Activated T-cell treated with anti-CD3 and anti-CD28 coated beads for 24 hours (primary cell): ENCODE results near the gene ABLIM2.

ENCODE experiments used
- DNase-seq: peaks from one replicate; pipeline ENCODE4 v3.0.0-alpha.2; 2020; ENCODE audit warnings: low read depth

The ABLIM2 gene

GRCh38 chr4:8158710-8159536 lies at the start of gene ABLIM2:
Gene ABLIM2, minus strand, starts transcription at chr4:8158813. Its CDS starts 124 bp downstream, at chr4:8158689.
- peak; percentile 99 for DNase-seq

- no peak for DNase-seq
These were observed 48.7 kb upstream of the ABLIM2 start for GRCh38 chr4:8207314-8207713.

- no peak for DNase-seq
These were observed 47.4 kb upstream of the ABLIM2 start for GRCh38 chr4:8205749-8206611.

DNA sequence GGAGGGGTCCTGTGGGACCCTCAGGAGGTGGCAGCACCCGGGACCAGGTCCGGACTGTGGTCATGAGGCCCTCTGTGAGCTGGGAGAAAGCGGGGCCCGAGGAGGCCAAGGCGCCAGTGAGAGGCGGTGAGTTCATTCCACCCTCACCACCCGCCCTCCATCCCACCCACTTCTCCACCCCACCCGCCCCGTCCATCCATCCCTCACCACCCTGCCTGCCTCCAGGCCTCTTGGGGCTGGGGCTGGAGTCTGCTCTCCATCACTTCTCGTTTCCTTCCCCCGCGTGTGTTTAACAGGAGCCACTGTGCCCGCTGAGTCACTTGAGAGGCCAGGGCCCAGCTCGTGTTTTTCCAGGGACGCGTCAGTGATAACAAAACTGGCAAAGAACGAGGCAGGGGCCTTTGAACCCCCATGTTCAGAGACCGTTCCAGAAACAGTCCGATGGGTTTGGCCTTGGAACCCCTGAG lies 46.7 kb upstream of the ABLIM2 start:
- no peak for DNase-seq

GRCh38 chr4:8204576-8205227 lies 46.1 kb upstream of the ABLIM2 start:
- DNase-seq = no peak

- DNase-seq = no peak
These were observed 45.2 kb upstream of the ABLIM2 start for GRCh38 chr4:8203817-8204216.

- no peak for DNase-seq
These were observed 44.4 kb upstream of the ABLIM2 start for GRCh38 chr4:8203052-8203401.

DNA sequence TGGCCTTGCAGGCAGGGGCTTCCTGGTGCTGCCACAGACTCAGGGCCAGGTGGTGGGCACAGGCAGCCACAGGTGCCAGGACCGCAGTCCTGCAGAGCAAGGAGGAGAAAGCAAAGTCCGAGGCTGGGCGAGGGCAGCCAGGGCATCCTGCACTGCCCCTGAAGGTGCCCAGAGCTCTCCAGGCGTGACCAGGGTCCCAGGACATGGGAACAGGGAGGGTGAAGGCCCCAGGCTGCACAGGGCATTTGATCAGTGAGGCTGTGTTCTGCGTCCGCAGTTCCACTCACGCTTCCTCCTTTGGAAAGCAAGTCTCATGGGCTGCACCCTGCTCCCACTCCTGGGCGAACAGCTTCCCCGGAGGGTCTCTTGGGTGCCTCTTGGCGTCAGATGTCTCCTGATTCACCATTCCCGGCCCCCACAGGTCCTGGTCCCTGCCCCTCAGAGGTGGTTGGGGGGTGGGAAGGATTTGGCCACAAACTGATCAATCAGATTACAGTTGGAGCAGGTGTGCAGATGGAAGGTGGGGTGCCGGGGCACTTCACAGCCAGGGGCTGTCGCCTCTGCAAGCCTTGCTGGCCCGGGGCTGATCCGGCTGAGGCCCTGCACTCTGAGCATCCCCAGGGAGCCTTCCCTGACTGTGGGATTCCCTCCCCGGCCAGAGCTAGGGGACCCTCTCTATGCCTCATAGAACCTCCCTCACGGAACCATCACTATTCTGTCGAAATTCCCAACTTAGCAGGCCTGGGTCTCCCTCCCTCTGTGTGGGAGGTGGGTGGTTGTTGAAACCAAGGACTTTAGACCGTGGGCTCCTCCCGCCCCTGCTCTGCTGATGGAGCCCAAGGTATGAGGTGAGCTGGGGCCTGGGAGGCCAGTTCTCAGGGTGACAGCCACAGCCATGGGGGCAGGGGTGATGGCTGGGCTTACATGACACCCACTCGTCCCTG lies 43.8 kb upstream of the ABLIM2 start:
- no peak for DNase-seq

DNA sequence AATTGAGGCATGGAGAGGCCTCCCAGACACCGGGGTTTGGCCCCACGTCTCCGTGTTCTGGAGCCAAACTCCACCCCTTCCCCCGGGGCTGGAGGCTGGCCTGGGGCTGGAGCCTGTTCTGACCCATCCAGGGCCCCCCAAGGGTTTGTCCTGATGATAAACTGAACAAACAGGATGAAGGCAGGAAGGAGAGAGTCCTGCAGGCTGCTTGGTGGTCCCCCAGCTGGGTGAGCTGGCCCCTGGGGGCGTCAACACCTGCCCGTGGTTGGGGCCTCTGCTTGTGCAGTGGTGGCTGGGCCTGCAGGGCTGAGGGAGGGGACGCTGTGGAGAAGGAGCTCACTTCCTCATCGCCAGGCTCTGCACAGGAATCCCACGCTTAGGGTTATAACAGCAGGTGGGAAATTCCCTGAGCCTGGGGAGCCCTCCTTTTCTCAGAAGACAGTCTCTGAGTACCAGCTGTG lies 42.7 kb upstream of the ABLIM2 start:
- DNase-seq = peak; percentile 16

- DNase-seq = no peak
These were observed 41.8 kb upstream of the ABLIM2 start for GRCh38 chr4:8200302-8200975.

GRCh38 chr4:8199594-8200301 lies 41.1 kb upstream of the ABLIM2 start:
- no peak for DNase-seq

GRCh38 chr4:8198906-8199593 lies 40.4 kb upstream of the ABLIM2 start, which contains the start of gene SH3TC1:
Gene SH3TC1, plus strand, starts transcription at chr4:8199290. Its CDS starts 5,905 bp downstream, at chr4:8205195.
- DNase-seq = peak; percentile 37

- DNase-seq = no peak
These were observed 39.7 kb upstream of the ABLIM2 start for GRCh38 chr4:8198206-8198905.

GRCh38 chr4:8197521-8197920 lies 38.9 kb upstream of the ABLIM2 start:
- no peak for DNase-seq

- DNase-seq = no peak
These were observed 37.3 kb upstream of the ABLIM2 start for GRCh38 chr4:8195841-8196458.

DNA sequence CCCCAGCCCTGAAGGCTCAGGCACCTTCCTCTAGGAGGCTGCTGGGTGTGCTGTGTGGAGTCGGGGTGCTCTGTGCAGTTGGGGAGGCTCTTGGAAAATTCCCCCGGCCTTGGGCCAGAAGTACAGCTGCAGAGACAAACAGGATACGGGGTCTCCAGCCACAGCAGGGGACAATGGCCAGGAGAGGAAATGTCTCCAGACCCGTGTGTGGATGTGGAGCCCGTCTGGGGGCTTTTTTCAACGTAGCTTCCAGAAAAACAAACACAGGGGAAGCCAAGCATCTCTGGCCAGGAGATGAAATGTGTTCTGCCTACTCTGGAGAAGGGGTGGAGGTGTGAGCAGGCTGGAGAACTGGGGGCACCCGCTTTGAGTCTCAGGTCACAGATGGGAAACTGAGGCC lies 36.8 kb upstream of the ABLIM2 start:
- DNase-seq = no peak

- DNase-seq = no peak
These were observed 36.0 kb upstream of the ABLIM2 start for GRCh38 chr4:8194306-8195242.
